ENCODE measurements around the gene HELT.
"Not testable (repeated sequence)": the region's sequence is repeated elsewhere in the genome, so short reads cannot be mapped to it uniquely, and the experiment has no call there.

The HELT gene

GRCh38 chr4:185039508-185040273, 21.4 kb downstream of the HELT start:
- DNase-seq (ENCODE audit: low spot score): peak; percentile 66

- no peak for DNase-seq (ENCODE audit: low spot score)
Measured at GRCh38 chr4:185040523-185040922, 22.2 kb downstream of the HELT start.

- not testable (repeated sequence) for DNase-seq (ENCODE audit: low spot score)
Measured at GRCh38 chr4:185050286-185050685, 32.0 kb downstream of the HELT start.

GRCh38 chr4:185051283-185051682, 33.0 kb downstream of the HELT start:
- not testable (repeated sequence) for DNase-seq (ENCODE audit: low spot score)

GRCh38 chr4:185053746-185054145, 35.5 kb downstream of the HELT start:
- DNase-seq (ENCODE audit: low spot score): no peak

- no peak for DNase-seq (ENCODE audit: low spot score)
Measured at GRCh38 chr4:185054272-185054671, 36.0 kb downstream of the HELT start.

GRCh38 chr4:185054886-185055285, 36.6 kb downstream of the HELT start:
- no peak for DNase-seq (ENCODE audit: low spot score)

GRCh38 chr4:185061610-185062009, 43.3 kb downstream of the HELT start:
- no peak for DNase-seq (ENCODE audit: low spot score)

- no peak for DNase-seq (ENCODE audit: low spot score)
Measured at GRCh38 chr4:185062606-185063005, 44.3 kb downstream of the HELT start.

GRCh38 chr4:185066179-185066578, 47.9 kb downstream of the HELT start:
- no peak for DNase-seq (ENCODE audit: low spot score)

- DNase-seq (ENCODE audit: low spot score): no peak
Measured at GRCh38 chr4:185068837-185069236, 50.5 kb downstream of the HELT start.

All from Ammon's horn (tissue), 1 donor.